K562 (cell line): ENCODE results near the gene CXorf65. TPM values are rescaled to one million over a fixed set of nuclear protein-coding genes. Genes with fewer than 3 reads are reported as not detected.

Experiments used
- ATAC-seq: fragments of 200-7000 bp; cut with Tn5 transposase; 3 replicates; pipeline ENCODE4 v1.9.1; 2020; ENCODE audit warnings: moderate library complexity
- BruUV-seq: library from RNA; stranded (reverse); fragments of 400-500 nt; replicated peaks from 2 replicates; lab custom pipeline; 2021; lab: Mats Ljungman, UMichigan
- CTCF ChIA-PET: fragments of 300-600 bp; formaldehyde crosslinking; extraction: SDS; loops from one replicate; lab custom pipeline; 2021; ENCODE audit warnings: low intra/inter-chr PET ratio; lab: Yijun Ruan, JAX
- POLR2A ChIA-PET: fragments of 300-600, 350-650 bp; sonication (Branson Sonifier 250); formaldehyde crosslinking; extraction: SDS; loops from one replicate; lab custom pipeline; 2021; ENCODE audit warnings: antibody characterized with exemption, inconsistent platforms; lab: Yijun Ruan, JAX
- DNase-seq, 4 experiments: peaks; one replicate each; pipeline versions ENCODE4 v3.0.0 to v3.0.0-alpha.2; 2011 to 2018; ENCODE audit warnings: low spot score in 3 of 4, mixed read lengths in 3 of 4; ENCODE audit errors: extremely low read depth in 1 of 4
- FAIRE-seq: peaks from 2 replicates; lab custom pipeline; 2011; peaks lifted over from hg19 to GRCh38; lab: Jason Lieb, UNC
- H2AFZ ChIP-seq: 2 replicates; pipeline ENCODE4 v1.6.0; 2011; ENCODE audit warnings: low read depth, low read length, control low read depth, inconsistent platforms
- H3K27ac ChIP-seq: fragments of 200-600 bp; 3 replicates; pipeline ENCODE4 v1.8.0; 2011; ENCODE audit warnings: low read depth, mild to moderate bottlenecking, control low read depth, inconsistent platforms, low read length, moderate library complexity, mixed read lengths; ENCODE audit errors: extremely low read depth
- H3K27me3 ChIP-seq, 2 experiments: fragments of 300-600 bp in 1 of 2; 2 replicates in 1 of 2; 3 replicates in 1 of 2; pipeline versions ENCODE4 v1.6.0 to v1.8.0; 2011; ENCODE audit warnings: inconsistent platforms in 2 of 2, low read length in 2 of 2, mild to moderate bottlenecking in 1 of 2, mixed read lengths in 1 of 2, moderate library complexity in 1 of 2; ENCODE audit not compliant: control insufficient read depth in 2 of 2, insufficient read depth in 2 of 2
- H3K36me3 ChIP-seq: fragments of 300-600 bp; 3 replicates; pipeline ENCODE4 v1.8.0; 2011; ENCODE audit warnings: mild to moderate bottlenecking, low read length, inconsistent platforms; ENCODE audit not compliant: control insufficient read depth, insufficient read depth
- H3K4me1 ChIP-seq, 2 experiments: fragments of 200-600 bp in 1 of 2; replicated peaks in 1 of 2; 2 replicates in 1 of 2; 3 replicates in 1 of 2; pipeline versions ENCODE4 v1.5.1 to v1.8.0; 2011; ENCODE audit warnings: inconsistent platforms in 2 of 2, low read length in 2 of 2, mild to moderate bottlenecking in 1 of 2, mixed read lengths in 1 of 2, moderate library complexity in 1 of 2; ENCODE audit not compliant: control insufficient read depth in 2 of 2, insufficient read depth in 2 of 2
- H3K4me2 ChIP-seq: 2 replicates; pipeline ENCODE4 v1.6.1; 2011; ENCODE audit warnings: low read length, control low read depth, inconsistent platforms, mixed read lengths; ENCODE audit not compliant: insufficient read depth
- H3K4me3 ChIP-seq: fragments of 200-600 bp; sonication (generic), shearing (Covaris generic); 2 replicates; pipeline ENCODE4 v1.5.1; 2016; ENCODE audit warnings: control low read depth, inconsistent platforms
- H3K79me2 ChIP-seq: fragments of 200-600 bp; 3 replicates; pipeline ENCODE4 v1.8.0; 2011; ENCODE audit warnings: low read length, inconsistent platforms; ENCODE audit not compliant: control insufficient read depth, insufficient read depth
- H3K9ac ChIP-seq, 2 experiments: 2 replicates each; pipeline versions ENCODE4 v1.6.0 to v1.6.1; 2011; ENCODE audit warnings: low read depth in 2 of 2, low read length in 2 of 2, control low read depth in 1 of 2, inconsistent platforms in 1 of 2, mild to moderate bottlenecking in 1 of 2, mixed read lengths in 1 of 2; ENCODE audit not compliant: insufficient read depth in 1 of 2
- H3K9me1 ChIP-seq: one replicate; pipeline ENCODE4 v1.6.0; 2011; ENCODE audit warnings: inconsistent platforms, mild to moderate bottlenecking, low read length, moderate library complexity; ENCODE audit not compliant: control insufficient read depth, insufficient read depth
- H3K9me3 ChIP-seq: replicated peaks from 2 replicates; pipeline ENCODE4 v1.5.1; 2011; ENCODE audit warnings: low read depth, low read length, inconsistent platforms; ENCODE audit not compliant: control insufficient read depth, insufficient read depth
- H4K20me1 ChIP-seq: replicated peaks from 2 replicates; pipeline ENCODE4 v1.6.1; 2011; ENCODE audit warnings: low read length, inconsistent platforms, mixed read lengths; ENCODE audit not compliant: control insufficient read depth, insufficient read depth
- ADNP ChIP-seq: fragments of 200-800 bp; sonication (Bioruptor generic); IDR thresholded peaks from 2 replicates; pipeline ENCODE4 v1.6.1; 2016; ENCODE audit warnings: missing genetic modification characterization, missing compliant biosample characterization
- HOXB6 ChIP-seq: fragments of 250-450 bp; sonication (Bioruptor Pico); IDR thresholded peaks from 2 replicates; pipeline ENCODE4 v1.5.1; 2022; ENCODE audit warnings: mild to moderate bottlenecking, borderline replicate concordance
- KLF10 ChIP-seq: fragments of 250-450 bp; sonication (Bioruptor Pico); IDR thresholded peaks from 2 replicates; pipeline ENCODE4 v1.6.1; 2021; ENCODE audit warnings: matching md5 sums
- MBD2 ChIP-seq: sonication (generic); IDR thresholded peaks from 2 replicates; pipeline ENCODE4 v1.6.1; 2016; ENCODE audit warnings: low read depth, borderline replicate concordance
- NEUROD1 ChIP-seq: fragments of 150-350 bp; IDR thresholded peaks from 2 replicates; pipeline ENCODE4 v1.6.1; 2014; ENCODE audit warnings: borderline replicate concordance, low read length, low read depth; ENCODE audit not compliant: partially characterized antibody
- NFE2 ChIP-seq: IDR thresholded peaks from 2 replicates; pipeline ENCODE4 v1.6.1; 2014; ENCODE audit warnings: antibody characterized with exemption, low read depth
- PHF20 ChIP-seq: fragments of 450-650 bp; IDR thresholded peaks from 2 replicates; pipeline ENCODE4 v1.6.1; 2018; ENCODE audit not compliant: partially characterized antibody
- SMAD2 ChIP-seq: fragments of 150-350 bp; IDR thresholded peaks from 2 replicates; pipeline ENCODE4 v1.6.1; 2014; ENCODE audit warnings: low read depth, mild to moderate bottlenecking, low read length
- SMARCA5 ChIP-seq: fragments of 450-650 bp; IDR thresholded peaks from 2 replicates; pipeline ENCODE4 v1.6.1; 2016
- SP1 ChIP-seq: sonication (generic); formaldehyde crosslinking; IDR thresholded peaks from 2 replicates; pipeline ENCODE4 v1.8.1; 2022; ENCODE audit warnings: mild to moderate bottlenecking, missing genetic modification reagents
- ZFP1 ChIP-seq: fragments of 450-650 bp; formaldehyde crosslinking; IDR thresholded peaks from 2 replicates; pipeline ENCODE4 v1.4.0; 2020; ENCODE audit warnings: mild to moderate bottlenecking, mixed read lengths
- ZNF124 ChIP-seq: sonication (generic); formaldehyde crosslinking; IDR thresholded peaks from 2 replicates; pipeline ENCODE4 v1.8.1; 2022; ENCODE audit warnings: missing genetic modification reagents
- ZNF23 ChIP-seq: fragments of 250-450 bp; sonication (Bioruptor Pico); IDR thresholded peaks from 2 replicates; pipeline ENCODE4 v1.4.0; 2020; ENCODE audit warnings: mild to moderate bottlenecking
- ZNF253 ChIP-seq: fragments of 250-450 bp; sonication (Bioruptor Pico); conservative IDR thresholded peaks from 2 replicates; pipeline ENCODE4 v1.6.1; 2021; ENCODE audit warnings: mild to moderate bottlenecking
- ZNF79 ChIP-seq: fragments of 250-450 bp; sonication (Bioruptor Pico); IDR thresholded peaks from 2 replicates; pipeline ENCODE4 v1.4.0; 2020; ENCODE audit warnings: low read depth, mild to moderate bottlenecking, moderate library complexity
- in situ Hi-C: fragments of 300-500 bp; cut with MboI; formaldehyde crosslinking; loops from 4 replicates; pipeline ENCODE4 v1.15.0; 2018; ENCODE audit warnings: inconsistent platforms, mixed read lengths
- intact Hi-C: fragments of 100-400 bp; cut with micrococcal nuclease; formaldehyde crosslinking; loops from 2 replicates; pipeline ENCODE4 v1.14.2; 2022
- polyA plus RNA-seq, 8 experiments: library from polyadenylated mRNA; depleted of rRNA in 4 of 8; stranded (reverse) in 5 of 8; unstranded in 3 of 8; fragments of >200 nt; fragmentation: Nextera tagmentation in 2 of 8; fragmentation: Illumina TruSeq in 1 of 8; extraction: Ambion mirVana in 2 of 8; extraction: Trizol in 1 of 8; gene quantifications; 2 replicates each; pipeline versions ENCODE4 v1.2.1 to v1.2.3, GENCODE V29; 2011 to 2014; ENCODE audit warnings: inconsistent platforms in 1 of 8, missing spikeins in 1 of 8
- total RNA-seq, 7 experiments: library from RNA; depleted of rRNA in 6 of 7; stranded (reverse); fragments of >200 nt in 6 of 7; fragmentation: Illumina TruSeq in 2 of 7; extraction: Trizol in 2 of 7; gene quantifications; 2 replicates each; pipeline versions ENCODE4 v1.2.1 to v1.2.3, GENCODE V29; 2011 to 2021; ENCODE audit warnings: low replicate concordance in 1 of 7
- TF ChIP-seq, protein P1 (sequence below): sonication (generic); formaldehyde crosslinking; IDR thresholded peaks from 2 replicates; pipeline ENCODE4 v1.8.0; 2022; ENCODE audit warnings: mild to moderate bottlenecking, missing genetic modification reagents
- TF ChIP-seq, protein P2 (sequence below), 2 experiments: fragments of 150-350 bp in 1 of 2; IDR thresholded peaks; 2 replicates each; pipeline ENCODE4 v1.6.1; 2012 to 2016; ENCODE audit warnings: low read depth in 2 of 2, low read length in 2 of 2, mild to moderate bottlenecking in 1 of 2, moderate library complexity in 1 of 2

The CXorf65 gene
- total and polyA plus RNA-seq, 9 of the 15 experiments (the other 6 are each of a cell fraction or from before 2014, with no cell fraction given), result 1.4 to 8.4 (median 2.9) TPM

DNA sequence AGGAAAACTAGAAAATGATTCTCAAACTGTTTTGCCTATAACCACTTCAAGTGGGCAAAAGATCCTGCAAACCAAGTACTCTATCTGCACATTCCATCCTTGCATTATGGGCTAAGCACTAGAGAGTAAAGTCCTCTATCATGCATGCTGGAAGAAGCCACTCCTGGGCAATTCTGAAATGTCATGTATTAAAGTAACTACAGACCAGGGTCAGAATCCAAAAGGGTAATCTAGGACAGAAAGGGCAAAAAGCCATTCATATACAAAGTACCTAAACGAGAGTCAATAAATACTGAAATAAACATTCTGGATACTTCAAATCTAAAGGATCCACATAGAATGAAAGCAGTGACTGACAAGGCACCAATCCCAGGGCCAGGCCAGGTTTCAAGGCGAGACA is 39.5 kb downstream of the CXorf65 start (continued):
- TF ChIP-seq, protein P1, sequence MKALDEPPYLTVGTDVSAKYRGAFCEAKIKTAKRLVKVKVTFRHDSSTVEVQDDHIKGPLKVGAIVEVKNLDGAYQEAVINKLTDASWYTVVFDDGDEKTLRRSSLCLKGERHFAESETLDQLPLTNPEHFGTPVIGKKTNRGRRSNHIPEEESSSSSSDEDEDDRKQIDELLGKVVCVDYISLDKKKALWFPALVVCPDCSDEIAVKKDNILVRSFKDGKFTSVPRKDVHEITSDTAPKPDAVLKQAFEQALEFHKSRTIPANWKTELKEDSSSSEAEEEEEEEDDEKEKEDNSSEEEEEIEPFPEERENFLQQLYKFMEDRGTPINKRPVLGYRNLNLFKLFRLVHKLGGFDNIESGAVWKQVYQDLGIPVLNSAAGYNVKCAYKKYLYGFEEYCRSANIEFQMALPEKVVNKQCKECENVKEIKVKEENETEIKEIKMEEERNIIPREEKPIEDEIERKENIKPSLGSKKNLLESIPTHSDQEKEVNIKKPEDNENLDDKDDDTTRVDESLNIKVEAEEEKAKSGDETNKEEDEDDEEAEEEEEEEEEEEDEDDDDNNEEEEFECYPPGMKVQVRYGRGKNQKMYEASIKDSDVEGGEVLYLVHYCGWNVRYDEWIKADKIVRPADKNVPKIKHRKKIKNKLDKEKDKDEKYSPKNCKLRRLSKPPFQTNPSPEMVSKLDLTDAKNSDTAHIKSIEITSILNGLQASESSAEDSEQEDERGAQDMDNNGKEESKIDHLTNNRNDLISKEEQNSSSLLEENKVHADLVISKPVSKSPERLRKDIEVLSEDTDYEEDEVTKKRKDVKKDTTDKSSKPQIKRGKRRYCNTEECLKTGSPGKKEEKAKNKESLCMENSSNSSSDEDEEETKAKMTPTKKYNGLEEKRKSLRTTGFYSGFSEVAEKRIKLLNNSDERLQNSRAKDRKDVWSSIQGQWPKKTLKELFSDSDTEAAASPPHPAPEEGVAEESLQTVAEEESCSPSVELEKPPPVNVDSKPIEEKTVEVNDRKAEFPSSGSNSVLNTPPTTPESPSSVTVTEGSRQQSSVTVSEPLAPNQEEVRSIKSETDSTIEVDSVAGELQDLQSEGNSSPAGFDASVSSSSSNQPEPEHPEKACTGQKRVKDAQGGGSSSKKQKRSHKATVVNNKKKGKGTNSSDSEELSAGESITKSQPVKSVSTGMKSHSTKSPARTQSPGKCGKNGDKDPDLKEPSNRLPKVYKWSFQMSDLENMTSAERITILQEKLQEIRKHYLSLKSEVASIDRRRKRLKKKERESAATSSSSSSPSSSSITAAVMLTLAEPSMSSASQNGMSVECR, result no peak

DNA sequence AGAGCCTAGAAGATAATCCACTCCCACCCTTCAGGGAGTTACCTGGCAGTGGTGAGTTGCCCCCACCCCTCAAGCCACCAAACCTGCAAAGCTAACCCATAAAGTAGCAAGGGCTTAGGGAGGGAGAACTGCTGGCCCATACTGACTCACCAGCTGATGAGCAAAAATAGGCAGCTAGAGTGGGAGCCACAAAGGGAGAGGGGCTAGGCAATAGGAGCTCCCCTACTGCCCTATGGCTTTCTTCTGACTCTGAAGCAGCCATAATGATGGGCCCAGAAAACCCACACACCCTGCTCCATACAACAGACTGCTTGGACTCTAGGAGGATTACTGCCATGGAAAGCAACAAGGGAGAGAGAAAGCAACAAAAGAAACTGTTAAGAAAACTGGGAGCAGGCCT is 46.4 kb downstream of the CXorf65 start:
- H3K4me3 ChIP-seq, result no peak overlapping the region
- no peaks in the 10 kb centered on the region for H3K9me1 ChIP-seq
- no peaks in the 10 kb centered on the region for H3K9me3 ChIP-seq
- H3K27ac ChIP-seq, result no peak overlapping the region
- H4K20me1 ChIP-seq, result no peaks in the 10 kb centered on the region
- H3K27me3 ChIP-seq, result no peaks in the 10 kb centered on the region
- in situ Hi-C loops, result no loop called here
- H3K9ac ChIP-seq, result no peak overlapping the region
- no peak for ATAC-seq
- intact Hi-C loops, result no loop called here
- no peak for DNase-seq
- H3K36me3 ChIP-seq, result peaks cover 38% of the 10 kb centered on the region
- POLR2A ChIA-PET, result interaction anchor here (1.0 kb wide), 1 partner anchor 13 kb away, joined by 3 read pairs; no protein-coding TSS in a partner anchor
- H3K79me2 ChIP-seq, result peaks cover 5% of the 10 kb centered on the region; the same call in 2 of the 3 replicates
- CTCF ChIA-PET, result no interaction called here
- BruUV-seq, result no TSS peak
- H2AFZ ChIP-seq, result no peak overlapping the region
- no peak for FAIRE-seq
- no peaks in the 10 kb centered on the region; a peak in 3 of 5 replicates for H3K4me1 ChIP-seq
- H3K4me2 ChIP-seq, result no peak overlapping the region
- no peak for TF ChIP-seq ADNP (tag)
- no peak for TF ChIP-seq ZNF253
- TF ChIP-seq, protein P2, sequence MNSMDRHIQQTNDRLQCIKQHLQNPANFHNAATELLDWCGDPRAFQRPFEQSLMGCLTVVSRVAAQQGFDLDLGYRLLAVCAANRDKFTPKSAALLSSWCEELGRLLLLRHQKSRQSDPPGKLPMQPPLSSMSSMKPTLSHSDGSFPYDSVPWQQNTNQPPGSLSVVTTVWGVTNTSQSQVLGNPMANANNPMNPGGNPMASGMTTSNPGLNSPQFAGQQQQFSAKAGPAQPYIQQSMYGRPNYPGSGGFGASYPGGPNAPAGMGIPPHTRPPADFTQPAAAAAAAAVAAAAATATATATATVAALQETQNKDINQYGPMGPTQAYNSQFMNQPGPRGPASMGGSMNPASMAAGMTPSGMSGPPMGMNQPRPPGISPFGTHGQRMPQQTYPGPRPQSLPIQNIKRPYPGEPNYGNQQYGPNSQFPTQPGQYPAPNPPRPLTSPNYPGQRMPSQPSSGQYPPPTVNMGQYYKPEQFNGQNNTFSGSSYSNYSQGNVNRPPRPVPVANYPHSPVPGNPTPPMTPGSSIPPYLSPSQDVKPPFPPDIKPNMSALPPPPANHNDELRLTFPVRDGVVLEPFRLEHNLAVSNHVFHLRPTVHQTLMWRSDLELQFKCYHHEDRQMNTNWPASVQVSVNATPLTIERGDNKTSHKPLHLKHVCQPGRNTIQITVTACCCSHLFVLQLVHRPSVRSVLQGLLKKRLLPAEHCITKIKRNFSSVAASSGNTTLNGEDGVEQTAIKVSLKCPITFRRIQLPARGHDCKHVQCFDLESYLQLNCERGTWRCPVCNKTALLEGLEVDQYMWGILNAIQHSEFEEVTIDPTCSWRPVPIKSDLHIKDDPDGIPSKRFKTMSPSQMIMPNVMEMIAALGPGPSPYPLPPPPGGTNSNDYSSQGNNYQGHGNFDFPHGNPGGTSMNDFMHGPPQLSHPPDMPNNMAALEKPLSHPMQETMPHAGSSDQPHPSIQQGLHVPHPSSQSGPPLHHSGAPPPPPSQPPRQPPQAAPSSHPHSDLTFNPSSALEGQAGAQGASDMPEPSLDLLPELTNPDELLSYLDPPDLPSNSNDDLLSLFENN (IDR thresholded peaks at IDR 0.05; ENCODE audit: low read depth in 2 of 2, low read length in 2 of 2), result no peak
- no peak for TF ChIP-seq ZNF79 (CRISPR knock-in tag)
- no peak for TF ChIP-seq MBD2
- TF ChIP-seq SP1, result no peak
- TF ChIP-seq ZNF23 (CRISPR knock-in tag), result no peak
- TF ChIP-seq NFE2, result no peak
- TF ChIP-seq NEUROD1, result no peak
- TF ChIP-seq KLF10 (CRISPR knock-in tag), result no peak
- TF ChIP-seq SMARCA5, result no peak
- TF ChIP-seq SMAD2, result no peak
- no peak for TF ChIP-seq ZNF124 (CRISPR knock-in tag)
- TF ChIP-seq PHF20, result no peak
- TF ChIP-seq ZFP1 (CRISPR knock-in tag), result no peak
- no peak for TF ChIP-seq HOXB6 (CRISPR knock-in tag)
